Stimulated activated CD8-positive, alpha-beta memory T cell treated with anti-CD3 and anti-CD28 coated beads, Interleukin-15, amount 100 ng/mL, for 1 hour (primary cell): ENCODE data around the gene PIK3R3.
"Not testable (repeated sequence)": the region's sequence is repeated elsewhere in the genome, so short reads cannot be mapped to it uniquely, and the experiment has no call there.

ENCODE experiments used
- DNase-seq: peaks from one replicate; pipeline ENCODE4 v3.0.0-alpha.2; 2020; ENCODE audit warnings: low read depth

PIK3R3 gene

DNA sequence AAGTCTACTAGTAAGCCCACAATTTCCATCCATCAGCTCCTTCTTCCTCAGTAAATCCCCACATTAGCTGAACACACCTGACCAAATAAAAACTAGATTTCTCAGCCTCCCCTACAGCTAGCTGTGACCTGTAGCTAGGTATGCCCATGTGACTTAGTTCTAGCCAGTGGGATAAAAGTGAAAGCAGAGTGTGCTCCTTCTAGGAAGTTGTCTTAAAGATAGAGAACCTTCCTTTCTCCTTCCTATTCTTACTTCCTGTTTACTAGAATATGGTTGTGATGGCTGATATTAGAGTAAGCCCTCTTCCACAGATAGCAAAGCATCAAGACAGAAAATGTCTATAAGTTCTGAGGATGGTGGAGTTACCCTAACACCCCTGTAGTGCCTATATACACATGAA lies 67.0 kb downstream of the PIK3R3 start:
- no peak for DNase-seq

DNA sequence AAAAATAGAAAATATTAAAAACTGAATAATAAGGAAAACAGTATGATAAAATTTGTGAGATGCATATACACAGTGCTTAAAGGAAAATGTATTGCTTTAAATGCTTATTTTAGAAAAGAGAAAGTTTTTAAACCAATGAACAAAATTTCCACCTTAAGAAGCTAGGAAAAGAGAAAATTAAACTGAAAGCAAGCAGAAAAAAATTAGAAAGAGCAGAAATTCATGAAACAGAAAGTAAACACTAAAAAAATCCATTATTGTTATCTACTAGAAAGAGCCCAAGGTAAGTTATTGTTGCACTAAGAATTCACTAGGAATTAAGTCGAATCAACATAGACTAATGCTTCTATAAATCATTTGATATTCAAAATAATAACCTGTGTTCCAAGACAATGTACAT lies 67.7 kb downstream of the PIK3R3 start:
- no peak for DNase-seq

DNA sequence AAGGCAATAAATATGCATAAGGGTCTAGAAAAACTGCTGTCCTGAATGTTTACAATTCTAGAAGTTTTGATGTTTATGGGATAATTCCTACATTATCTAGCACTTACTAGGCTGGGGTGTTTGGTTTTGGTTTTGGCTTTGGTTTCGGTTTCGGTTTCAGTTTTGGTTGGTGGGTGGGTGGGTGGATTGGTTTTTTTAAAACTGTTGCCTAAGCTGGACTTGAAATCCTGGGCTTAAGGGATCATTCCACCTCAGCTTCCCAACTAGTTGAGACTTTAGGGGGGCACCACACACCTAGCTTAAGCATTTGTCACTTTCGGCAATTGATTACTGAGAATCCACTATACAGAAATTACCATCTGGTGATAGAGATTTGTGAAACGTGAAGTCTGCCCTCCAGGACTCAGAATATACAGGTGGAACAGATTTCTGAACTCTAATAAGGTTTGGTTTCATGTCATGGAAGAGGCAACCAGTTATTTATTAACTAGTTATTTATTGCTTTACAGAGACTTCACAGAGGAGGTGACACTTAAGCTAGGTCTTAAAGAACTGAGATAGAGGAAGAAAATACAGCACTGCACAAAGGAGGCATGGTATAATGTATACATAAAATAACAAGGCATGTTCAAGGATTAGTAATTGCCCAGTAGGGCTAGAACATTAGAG lies 69.6 kb downstream of the PIK3R3 start:
- no peak for DNase-seq

GRCh38 chr1:46061146-46061545 lies 71.3 kb downstream of the PIK3R3 start:
- DNase-seq, result no peak

- no peak for DNase-seq
Observed at GRCh38 chr1:46058936-46059335, 73.5 kb downstream of the PIK3R3 start.

GRCh38 chr1:46057781-46058180 lies 74.6 kb downstream of the PIK3R3 start:
- DNase-seq, result no peak

DNA sequence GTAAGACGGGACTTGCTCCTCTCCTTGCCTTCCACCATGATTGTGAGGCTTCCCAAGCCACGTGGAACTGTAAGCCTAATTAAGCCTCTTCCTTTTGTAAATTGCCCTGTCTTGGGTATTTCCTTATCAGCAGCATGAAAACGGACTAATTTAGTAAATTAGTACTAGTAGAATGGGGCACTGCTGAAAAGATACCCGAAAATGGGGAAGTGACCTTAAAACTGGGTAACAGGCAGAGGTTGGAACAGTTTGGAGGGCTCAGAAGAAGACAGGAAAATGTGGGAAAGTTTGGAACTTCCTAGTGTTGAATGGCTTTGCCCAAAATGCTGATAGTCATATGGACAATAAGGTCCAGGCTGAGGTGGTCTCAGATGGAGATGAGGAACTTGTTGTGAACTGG lies 75.2 kb downstream of the PIK3R3 start:
- not testable (repeated sequence) for DNase-seq

- DNase-seq, result no peak
Observed at GRCh38 chr1:46056325-46056724, 76.1 kb downstream of the PIK3R3 start.

GRCh38 chr1:46053734-46054133 lies 78.7 kb downstream of the PIK3R3 start:
- DNase-seq, result no peak

- DNase-seq, result no peak
Observed at GRCh38 chr1:46044116-46044515, 88.3 kb downstream of the PIK3R3 start.

- DNase-seq, result no peak
Observed at GRCh38 chr1:46043458-46044017, 88.9 kb downstream of the PIK3R3 start.

DNA sequence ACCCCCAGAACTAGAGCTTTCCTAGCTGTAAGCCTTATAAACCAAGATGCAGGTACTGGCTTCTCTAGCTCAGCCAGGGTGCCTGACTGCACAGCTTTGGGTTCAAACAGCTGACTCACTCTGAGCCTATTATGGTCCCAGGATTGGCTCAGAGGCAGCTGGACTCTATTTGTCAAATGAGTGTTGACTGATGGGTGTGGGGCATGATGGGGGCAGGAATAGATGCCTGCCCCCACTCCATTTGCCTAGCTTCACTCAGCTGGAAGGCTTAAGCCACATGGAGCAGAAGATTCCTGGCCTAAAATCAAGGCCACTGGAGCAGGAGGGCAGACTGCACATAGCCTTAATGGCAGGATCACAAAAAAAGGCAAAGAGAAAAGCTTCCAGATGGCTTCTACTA lies 90.5 kb downstream of the PIK3R3 start:
- DNase-seq, result no peak

GRCh38 chr1:46041551-46041950 lies 90.9 kb downstream of the PIK3R3 start:
- DNase-seq, result no peak

DNA sequence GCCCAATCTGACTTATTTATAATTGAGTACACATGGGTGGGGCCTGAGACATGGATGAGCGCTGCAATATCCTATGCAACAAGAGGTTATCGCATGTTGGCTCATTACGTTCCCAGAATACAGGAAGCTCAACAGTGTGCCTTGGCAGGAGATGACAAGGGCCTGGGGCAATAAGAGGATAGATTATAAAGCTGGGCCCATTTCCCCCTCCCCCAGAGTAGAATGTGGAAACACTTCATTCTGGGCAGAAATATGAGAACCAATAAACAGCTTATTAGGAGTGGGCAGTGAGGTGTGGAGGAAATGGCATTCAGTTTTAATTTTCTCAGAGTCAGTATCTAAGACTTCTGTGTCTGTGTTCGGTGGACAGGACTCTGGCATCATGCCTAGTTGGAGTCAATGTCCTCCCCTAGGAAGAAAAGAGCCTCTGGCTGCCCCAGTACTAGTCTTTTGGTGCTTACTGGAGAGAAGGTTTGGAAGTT lies 92.8 kb downstream of the PIK3R3 start:
- no peak for DNase-seq

DNA sequence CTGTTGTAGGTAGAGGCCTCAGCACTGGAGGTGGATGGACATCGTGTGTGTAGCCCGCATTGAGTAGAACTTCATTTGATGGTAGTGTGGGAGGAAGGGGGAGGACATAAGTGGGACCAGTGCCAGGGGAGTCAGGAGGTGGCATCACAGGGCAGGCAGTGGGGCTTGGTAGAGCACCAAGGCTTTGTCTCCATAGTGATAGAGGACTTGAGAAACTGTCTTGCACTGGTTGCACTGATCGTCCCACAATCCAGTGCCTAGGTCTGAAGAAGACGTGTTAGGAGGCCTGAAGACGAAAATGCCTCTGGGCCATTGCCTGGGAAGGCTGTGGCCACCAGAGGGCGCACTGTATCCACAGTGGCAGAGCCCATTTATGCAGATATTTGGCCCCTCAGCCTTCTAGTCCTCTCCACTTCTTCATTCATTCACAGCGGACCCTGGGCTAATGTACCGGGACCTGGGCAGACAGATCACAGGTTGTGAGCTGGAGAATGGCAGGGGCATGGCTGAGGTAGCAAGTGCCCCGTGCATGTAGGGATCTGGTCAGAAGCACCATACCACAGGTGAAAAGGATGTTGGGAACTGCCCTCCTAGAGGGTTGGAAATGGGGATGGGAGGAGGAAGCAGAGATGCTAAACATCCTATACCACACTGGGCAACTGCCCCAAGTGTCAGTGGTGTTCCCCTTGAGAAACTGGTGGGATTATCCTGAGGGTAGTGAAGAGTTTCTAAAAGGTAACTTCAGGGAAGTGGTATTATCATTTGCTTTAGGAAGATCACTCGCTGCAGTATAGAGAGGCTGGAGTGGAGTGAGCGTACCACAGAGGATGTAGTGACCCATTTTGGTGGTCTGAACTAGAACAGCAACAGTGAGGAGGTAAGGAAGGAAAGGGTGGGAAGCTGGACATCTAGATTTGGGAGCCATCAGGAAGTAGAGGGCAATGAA lies 95.3 kb downstream of the PIK3R3 start:
- DNase-seq, result peak; percentile 82

DNA sequence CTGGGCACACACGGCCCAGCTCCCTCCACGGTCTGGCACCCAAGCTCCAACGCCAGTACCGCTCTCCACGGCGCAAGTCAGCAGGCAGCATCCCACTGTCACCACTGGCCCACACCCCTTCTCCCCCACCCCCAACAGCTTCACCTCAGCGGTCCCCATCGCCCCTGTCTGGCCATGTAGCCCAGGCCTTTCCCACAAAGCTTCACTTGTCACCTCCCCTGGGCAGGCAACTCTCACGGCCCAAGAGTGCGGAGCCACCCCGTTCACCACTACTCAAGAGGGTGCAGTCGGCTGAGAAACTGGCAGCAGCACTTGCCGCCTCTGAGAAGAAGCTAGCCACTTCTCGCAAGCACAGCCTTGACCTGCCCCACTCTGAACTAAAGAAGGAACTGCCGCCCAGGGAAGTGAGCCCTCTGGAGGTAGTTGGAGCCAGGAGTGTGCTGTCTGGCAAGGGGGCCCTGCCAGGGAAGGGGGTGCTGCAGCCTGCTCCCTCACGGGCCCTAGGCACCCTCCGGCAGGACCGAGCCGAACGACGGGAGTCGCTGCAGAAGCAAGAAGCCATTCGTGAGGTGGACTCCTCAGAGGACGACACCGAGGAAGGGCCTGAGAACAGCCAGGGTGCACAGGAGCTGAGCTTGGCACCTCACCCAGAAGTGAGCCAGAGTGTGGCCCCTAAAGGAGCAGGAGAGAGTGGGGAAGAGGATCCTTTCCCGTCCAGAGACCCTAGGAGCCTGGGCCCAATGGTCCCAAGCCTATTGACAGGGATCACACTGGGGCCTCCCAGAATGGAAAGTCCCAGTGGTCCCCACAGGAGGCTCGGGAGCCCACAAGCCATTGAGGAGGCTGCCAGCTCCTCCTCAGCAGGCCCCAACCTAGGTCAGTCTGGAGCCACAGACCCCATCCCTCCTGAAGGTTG lies 97.6 kb downstream of the PIK3R3 start:
- no peak for DNase-seq

- DNase-seq, result no peak
Observed at GRCh38 chr1:46030876-46031660, 101.4 kb downstream of the PIK3R3 start.

DNA sequence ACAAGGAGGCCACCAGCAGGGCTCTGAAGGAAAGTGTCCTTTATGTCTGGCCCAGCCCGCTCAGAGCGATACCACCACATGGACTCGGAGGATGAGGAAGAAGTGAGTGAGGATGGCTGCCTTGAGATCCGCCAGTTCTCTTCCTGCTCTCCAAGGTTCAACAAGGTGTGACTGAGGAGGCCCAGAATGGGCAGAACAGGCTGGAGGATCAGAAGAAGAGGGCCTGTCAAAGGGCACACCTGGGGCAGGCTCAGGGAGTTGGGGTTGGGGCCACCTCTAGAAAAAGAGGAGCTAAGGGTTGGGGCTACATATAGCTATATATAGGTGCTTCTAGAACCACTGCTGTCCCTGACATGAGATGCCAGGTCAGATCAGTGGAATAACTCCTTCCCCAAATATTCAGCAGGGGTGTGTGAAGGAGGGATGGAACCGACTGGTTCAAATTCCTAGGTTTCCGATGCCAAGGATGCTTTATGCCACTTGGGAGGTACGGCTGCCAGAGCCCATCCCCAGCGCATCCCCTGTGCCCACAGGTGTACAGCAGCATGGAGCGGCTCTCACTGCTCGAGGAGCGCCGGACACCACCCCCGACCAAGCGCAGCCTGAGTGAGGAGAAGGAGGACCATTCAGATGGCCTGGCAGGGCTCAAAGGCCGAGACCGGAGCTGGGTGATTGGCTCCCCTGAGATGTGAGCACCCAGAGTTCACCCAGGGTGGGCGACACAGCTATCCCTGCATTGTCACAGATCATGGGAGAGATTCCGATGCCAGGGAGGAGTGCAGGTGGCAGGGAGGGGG lies 102.2 kb downstream of the PIK3R3 start:
- no peak for DNase-seq

DNA sequence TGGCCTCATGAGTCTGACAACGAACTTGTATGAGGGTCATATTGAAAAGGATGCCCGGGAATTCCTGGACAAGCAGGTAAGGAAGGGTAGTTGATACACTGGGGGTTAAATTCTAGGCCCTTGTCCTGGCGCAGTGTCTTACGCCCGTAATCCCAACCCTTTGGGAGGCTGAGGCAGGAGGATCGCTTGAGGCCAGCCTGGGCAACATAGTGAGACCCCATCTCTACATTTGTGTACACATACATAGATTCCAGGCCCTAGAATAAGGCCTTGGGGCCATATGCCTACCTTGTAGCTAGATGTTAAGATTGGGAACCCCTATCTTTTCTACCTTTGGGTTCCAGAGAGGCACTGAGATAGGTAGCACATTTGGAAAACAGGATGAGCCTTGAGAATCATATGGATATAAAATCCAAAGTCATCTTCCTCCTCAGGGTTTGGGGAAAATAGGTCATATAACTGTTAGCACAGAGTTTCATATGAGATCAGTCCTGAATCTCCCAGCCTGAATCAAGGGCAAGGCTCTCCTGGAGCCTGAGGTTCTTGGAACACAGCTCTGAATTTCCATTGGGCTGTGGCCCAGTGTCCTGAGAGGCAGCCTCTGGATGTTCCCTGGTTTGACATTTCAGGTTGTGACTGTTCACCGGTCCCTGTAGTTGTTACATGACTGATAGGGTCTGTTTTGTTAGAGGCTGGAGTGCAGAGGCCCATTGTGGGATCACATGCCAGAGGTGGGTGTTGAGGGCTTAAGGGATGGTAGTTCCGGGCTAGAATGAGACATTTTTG lies 104.4 kb downstream of the PIK3R3 start:
- DNase-seq, result no peak
